B cell (primary cell): ENCODE measurements around the gene BAIAP2L1. TPM values are rescaled to one million over a fixed set of nuclear protein-coding genes. Genes with fewer than 3 reads are reported as not detected.

ENCODE experiments used
- ATAC-seq: fragments of 200-7000 bp; cut with Tn5 transposase; one replicate; pipeline ENCODE4 v1.10.0; 2021; ENCODE audit warnings: low read depth, mild to moderate bottlenecking, moderate number of reproducible peaks, moderate library complexity
- CTCF ChIA-PET: fragments of 350-600 bp; sonication (Branson Sonifier 250); formaldehyde crosslinking; loops from one replicate; lab custom pipeline; 2021; ENCODE audit warnings: antibody characterized with exemption, inconsistent platforms; lab: Charles Lee
- POLR2A ChIA-PET: fragments of 350-600 bp; sonication (Branson Sonifier 250); formaldehyde crosslinking; loops from one replicate; lab custom pipeline; 2021; ENCODE audit warnings: antibody characterized with exemption; lab: Charles Lee
- DNase-seq: peaks from one replicate; pipeline ENCODE4 v3.0.0; 2013
- H2AFZ ChIP-seq: 2 replicates; pipeline ENCODE4 v1.6.1; 2012; ENCODE audit warnings: mild to moderate bottlenecking, low read depth, low read length; ENCODE audit not compliant: insufficient read depth, poor library complexity, severe bottlenecking
- H3K27ac ChIP-seq, 2 donors: 1 replicate in 1 of 2; 2 replicates in 1 of 2; pipeline ENCODE4 v1.5.1; 2012 to 2013; ENCODE audit warnings: low read length in 2 of 2, mild to moderate bottlenecking in 2 of 2, moderate library complexity in 1 of 2
- H3K27me3 ChIP-seq, 4 experiments: fragments of 200-600 bp in 1 of 4; sonication (generic) in 1 of 4; replicated peaks in 1 of 4; 1 replicate in 2 of 4; 2 replicates in 2 of 4; pipeline versions ENCODE4 v1.6.1 to v1.7.0; 2013 to 2016; ENCODE audit warnings: low read length in 3 of 4, mild to moderate bottlenecking in 2 of 4, mixed read lengths in 1 of 4, moderate library complexity in 1 of 4; ENCODE audit not compliant: insufficient read depth in 4 of 4, control insufficient read depth in 3 of 4; ENCODE audit errors: control extremely low read depth in 1 of 4
- H3K36me3 ChIP-seq, 2 experiments: replicated peaks in 1 of 2; 1 replicate in 1 of 2; 2 replicates in 1 of 2; pipeline versions ENCODE4 v1.6.1 to v1.7.1; 2013; ENCODE audit warnings: low read length in 1 of 2; ENCODE audit not compliant: insufficient read depth in 2 of 2, control insufficient read depth in 1 of 2; ENCODE audit errors: control extremely low read depth in 1 of 2, extremely low read depth in 1 of 2
- H3K4me1 ChIP-seq, 2 donors: fragments of 200-600 bp in 1 of 2; sonication (generic) in 1 of 2; 1 replicate in 1 of 2; 2 replicates in 1 of 2; pipeline versions ENCODE4 v1.5.1 to v1.6.1; 2013 to 2017; ENCODE audit warnings: low read length in 2 of 2; ENCODE audit not compliant: control insufficient read depth in 2 of 2, insufficient read depth in 2 of 2
- H3K4me2 ChIP-seq: replicated peaks from 2 replicates; pipeline ENCODE3; 2012; ENCODE audit warnings: mild to moderate bottlenecking, low read depth, low read length; ENCODE audit not compliant: poor library complexity, severe bottlenecking
- H3K4me3 ChIP-seq, 5 experiments: fragments of 200-600 bp in 1 of 5; sonication (generic) in 1 of 5; 1 replicate in 3 of 5; 2 replicates in 2 of 5; pipeline versions ENCODE4 v1.5.1 to v1.7.0; 2011 to 2016; ENCODE audit warnings: low read length in 4 of 5, mild to moderate bottlenecking in 4 of 5, low read depth in 2 of 5, control low read depth in 1 of 5, moderate library complexity in 1 of 5; ENCODE audit not compliant: insufficient read depth in 1 of 5; ENCODE audit errors: control extremely low read depth in 1 of 5, extremely low read depth in 1 of 5
- H3K79me2 ChIP-seq: fragments of 200-600 bp; sonication (generic); one replicate; pipeline ENCODE4 v1.6.0; 2016; ENCODE audit warnings: low read length; ENCODE audit not compliant: control insufficient read depth, insufficient read depth
- H3K9ac ChIP-seq: fragments of 200-600 bp; sonication (generic); 2 replicates; pipeline ENCODE4 v1.6.1; 2017; ENCODE audit warnings: mild to moderate bottlenecking, low read length, moderate library complexity
- H3K9me3 ChIP-seq, 3 donors: one replicate each; pipeline versions ENCODE4 v1.6.1 to v1.7.1; 2013; ENCODE audit warnings: low read length in 2 of 3; ENCODE audit not compliant: control insufficient read depth in 2 of 3, insufficient read depth in 1 of 3; ENCODE audit errors: control extremely low read depth in 1 of 3
- H4K20me1 ChIP-seq: 2 replicates; pipeline ENCODE4 v1.6.0; 2012; ENCODE audit warnings: mild to moderate bottlenecking, low read length; ENCODE audit not compliant: insufficient read depth, control insufficient read depth, poor library complexity, severe bottlenecking
- H3K27ac Mint-ChIP-seq: one replicate; pipeline ENCODE4 v1.8.0; 2021; ENCODE audit warnings: mixed read lengths
- H3K27me3 Mint-ChIP-seq: one replicate; pipeline ENCODE4 v1.8.0; 2021; ENCODE audit warnings: mixed read lengths
- H3K4me1 Mint-ChIP-seq: one replicate; pipeline ENCODE4 v1.8.0; 2021; ENCODE audit warnings: mixed read lengths
- H3K4me3 Mint-ChIP-seq: one replicate; pipeline ENCODE4 v1.8.0; 2021; ENCODE audit warnings: mixed read lengths
- H3K9me3 Mint-ChIP-seq: one replicate; pipeline ENCODE4 v1.8.0; 2022; ENCODE audit warnings: mixed read lengths; ENCODE audit not compliant: insufficient read depth
- EZH2 ChIP-seq: IDR thresholded peaks from 2 replicates; pipeline ENCODE4 v1.6.1; 2012; ENCODE audit warnings: borderline replicate concordance, low read depth, mild to moderate bottlenecking, moderate library complexity, low read length; ENCODE audit not compliant: insufficient read depth, poor library complexity, severe bottlenecking
- WGBS: methylation state at CpG from one replicate; pipeline ENCODE4 v1.1.5; 2013; ENCODE audit warnings: missing lambda C conversion rate; ENCODE audit not compliant: insufficient coverage; 5-methylcytosine and 5-hydroxymethylcytosine counted together
- intact Hi-C: fragments of 100-400 bp; cut with micrococcal nuclease; formaldehyde crosslinking; loops from one replicate; pipeline ENCODE4 v1.10.0; 2022
- polyA plus RNA-seq: library from polyadenylated mRNA; depleted of rRNA; stranded (reverse); fragments of >200 nt; gene quantifications from 2 replicates; pipeline ENCODE4 v1.2.3, GENCODE V29; 2012
- total RNA-seq, 2 donors: library from RNA; stranded (reverse); fragments of 120-200 nt in 1 of 2; gene quantifications; 1 replicate in 1 of 2; 2 replicates in 1 of 2; pipeline versions ENCODE4 v1.2.3 to v1.2.4, GENCODE V29; 2013 to 2022
- TF ChIP-seq, protein P1 (sequence below): fragments of 200-600 bp; IDR thresholded peaks from one replicate; pipeline ENCODE4 v1.8.0; 2022; ENCODE audit warnings: antibody characterized with exemption, mild to moderate bottlenecking

BAIAP2L1 gene
- total and polyA plus RNA-seq, 2 donors (not counting 1 experiment from before 2014, with no cell fraction given) = 1.5 to 3.7 TPM

DNA sequence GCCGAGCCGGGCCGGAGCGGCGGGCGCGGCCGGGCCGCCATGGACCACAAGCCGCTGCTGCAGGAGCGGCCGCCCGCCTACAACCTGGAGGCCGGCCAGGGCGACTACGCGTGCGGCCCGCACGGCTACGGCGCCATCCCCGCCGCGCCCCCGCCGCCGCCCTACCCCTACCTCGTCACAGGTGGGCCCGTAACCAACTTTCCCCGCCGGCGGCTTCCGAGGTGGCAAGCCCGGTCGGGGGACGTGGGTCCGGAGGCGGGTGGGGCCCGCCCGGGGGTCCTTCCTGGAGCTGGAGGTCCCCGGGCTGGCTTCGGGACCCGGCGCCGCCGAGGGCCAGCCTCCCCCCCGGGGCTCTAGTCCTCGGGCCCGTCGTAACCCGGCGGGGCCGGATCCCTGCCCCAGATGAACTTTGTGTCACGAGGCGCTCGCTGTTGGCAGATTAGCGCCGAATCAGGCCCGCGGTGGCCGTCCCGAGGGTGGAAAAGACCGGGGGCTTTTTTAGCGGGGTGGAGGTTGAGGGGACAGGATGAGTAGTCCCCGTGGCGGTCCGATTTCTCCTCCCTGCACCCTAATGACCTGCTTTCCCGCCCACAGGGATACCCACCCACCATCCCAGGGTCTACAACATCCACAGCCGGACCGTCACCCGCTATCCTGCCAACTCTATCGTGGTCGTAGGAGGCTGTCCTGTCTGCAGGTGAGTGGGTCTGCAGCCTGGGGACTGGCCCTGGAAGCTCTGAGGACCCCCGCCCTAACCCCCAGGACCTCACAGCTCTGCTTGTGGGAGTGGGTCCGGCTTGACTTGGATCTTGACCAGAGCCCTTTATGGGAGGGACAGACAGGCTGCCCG lies 118.9 kb downstream of the BAIAP2L1 start:
- intact Hi-C loops = loop anchor here (1.0 kb wide), 4 partner anchors 30 to 119 kb away; partner anchors contain the start of genes BAIAP2L1 and TECPR1
- no peaks in the 10 kb centered on the region for H3K27me3 Mint-ChIP-seq

More for the DNA sequence above, 118.9 kb downstream of the BAIAP2L1 start:
- POLR2A ChIA-PET = interaction anchor here (0.8 kb wide), 1 partner anchor 596 kb away, joined by 3 read pairs; the partner anchor contains the start of gene TRRAP
- peak overlapping the region; percentile 87 for H3K4me3 Mint-ChIP-seq
- peak; percentile 34 for DNase-seq
- Histone ChIP-seq H3K79me2 (peaks cover 33% of the 10 kb centered on the region), H4K20me1 (peaks cover 39% of the 10 kb centered on the region), H3K4me1 (peaks cover 21 to 40% of the 10 kb centered on the region in 2 donors), H2AFZ (peak overlapping the region; percentile 62), H3K27ac (peak overlapping the region; percentile 12 to 82), H3K4me3 (peak overlapping the region; percentile 59 to 81 (median 77)), H3K9me3 (no peaks in the 10 kb centered on the region), H3K4me2 (peak overlapping the region; percentile 99), H3K36me3 (no peaks in the 10 kb centered on the region), H3K9ac (peak overlapping the region; percentile 91), H3K27me3 (no peaks in the 10 kb centered on the region)
- CTCF ChIA-PET = interaction anchor here (1.6 kb wide), 1 partner anchor 12 kb away, joined by 7 read pairs; no protein-coding TSS in a partner anchor
- TF ChIP-seq, protein P1, sequence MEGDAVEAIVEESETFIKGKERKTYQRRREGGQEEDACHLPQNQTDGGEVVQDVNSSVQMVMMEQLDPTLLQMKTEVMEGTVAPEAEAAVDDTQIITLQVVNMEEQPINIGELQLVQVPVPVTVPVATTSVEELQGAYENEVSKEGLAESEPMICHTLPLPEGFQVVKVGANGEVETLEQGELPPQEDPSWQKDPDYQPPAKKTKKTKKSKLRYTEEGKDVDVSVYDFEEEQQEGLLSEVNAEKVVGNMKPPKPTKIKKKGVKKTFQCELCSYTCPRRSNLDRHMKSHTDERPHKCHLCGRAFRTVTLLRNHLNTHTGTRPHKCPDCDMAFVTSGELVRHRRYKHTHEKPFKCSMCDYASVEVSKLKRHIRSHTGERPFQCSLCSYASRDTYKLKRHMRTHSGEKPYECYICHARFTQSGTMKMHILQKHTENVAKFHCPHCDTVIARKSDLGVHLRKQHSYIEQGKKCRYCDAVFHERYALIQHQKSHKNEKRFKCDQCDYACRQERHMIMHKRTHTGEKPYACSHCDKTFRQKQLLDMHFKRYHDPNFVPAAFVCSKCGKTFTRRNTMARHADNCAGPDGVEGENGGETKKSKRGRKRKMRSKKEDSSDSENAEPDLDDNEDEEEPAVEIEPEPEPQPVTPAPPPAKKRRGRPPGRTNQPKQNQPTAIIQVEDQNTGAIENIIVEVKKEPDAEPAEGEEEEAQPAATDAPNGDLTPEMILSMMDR = no peak
- no peak for TF ChIP-seq EZH2
- H3K4me1 Mint-ChIP-seq = peaks cover 40% of the 10 kb centered on the region
- no peaks in the 10 kb centered on the region for H3K9me3 Mint-ChIP-seq
- peak; percentile 0 for ATAC-seq
- 6% methylated on average over 64 of the region's 77 CpGs for WGBS
- peak overlapping the region; percentile 71 for H3K27ac Mint-ChIP-seq
